ENCODE measurements around the gene OBSL1. TPM values are rescaled to one million over a fixed set of nuclear protein-coding genes. Genes with fewer than 3 reads are reported as not detected.

The OBSL1 gene
- total and polyA plus RNA-seq, 7 experiments from 2014 or later: 0.19 to 7.1 (median 4.0) TPM; not detected in 4

GRCh38 chr2:219527472-219527871 is 43.9 kb downstream of the OBSL1 start:
- Histone ChIP-seq H3K27me3 (ENCODE audit: control insufficient read depth in 2 of 2, insufficient read depth in 2 of 2, low read length in 2 of 2) (peaks cover 3 to 41% of the 10 kb centered on the region in 2 donors), H3K27ac (ENCODE audit: low read depth, low read length) (no peak overlapping the region), H3K4me3 (ENCODE audit: low read length) (no peak overlapping the region), H3K9me3 (ENCODE audit: control insufficient read depth in 2 of 3, low read length in 3 of 3) (no peaks in the 10 kb centered on the region), H3K4me1 (ENCODE audit: control insufficient read depth in 2 of 2, insufficient read depth in 2 of 2, low read length in 2 of 2) (peaks cover 0 to 12% of the 10 kb centered on the region in 2 donors), H3K36me3 (ENCODE audit: control insufficient read depth in 2 of 3, insufficient read depth in 3 of 3, low read length in 3 of 3) (no peaks in the 10 kb centered on the region)
- ChIA-PET CTCF (interaction anchor here (0.9 to 5.0 kb wide), 9 partner anchors 12 to 125 kb away, joined by 3 to 67 read pairs (median 3); partner anchors contain the start of gene GMPPA), POLR2A (interaction anchor here (0.7 kb wide), 2 partner anchors 32 to 731 kb away, joined by 3 read pairs; no protein-coding TSS in a partner anchor)
- H3K27me3 Mint-ChIP-seq: peaks cover 76 to 87% (median 77%) of the 10 kb centered on the region in 5 donors
- no peak overlapping the region for H3K4me3 Mint-ChIP-seq
- no peak overlapping the region for H3K27ac Mint-ChIP-seq
- H3K9me3 Mint-ChIP-seq: peaks cover 0 to 2% (median 0%) of the 10 kb centered on the region in 11 donors
- no peak for DNase-seq
- no peaks in the 10 kb centered on the region for H3K36me3 Mint-ChIP-seq
- intact Hi-C loops (cut with micrococcal nuclease): no loop called here
- ATAC-seq: no peak
- peaks cover 0 to 14% (median 7%) of the 10 kb centered on the region in 7 donors for H3K4me1 Mint-ChIP-seq

- Mint-ChIP-seq H3K4me3 (no peak overlapping the region), H3K9me3 (peaks cover 0 to 2% (median 0%) of the 10 kb centered on the region in 11 donors), H3K36me3 (no peaks in the 10 kb centered on the region), H3K27me3 (peaks cover 77 to 88% (median 79%) of the 10 kb centered on the region in 5 donors), H3K27ac (no peak overlapping the region), H3K4me1 (peaks cover 1 to 17% (median 10%) of the 10 kb centered on the region in 7 donors)
- CTCF ChIA-PET: interaction anchor here (0.6 to 4.8 kb wide), 6 partner anchors 13 to 91 kb away, joined by 3 to 60 read pairs (median 4); partner anchors contain the start of gene GMPPA
- ATAC-seq (no peak), DNase-seq (no peak)
- peaks cover 0 to 12% of the 10 kb centered on the region in 2 donors for H3K4me1 ChIP-seq (ENCODE audit: control insufficient read depth in 2 of 2, insufficient read depth in 2 of 2, low read length in 2 of 2)
- POLR2A ChIA-PET: interaction anchor here (0.7 kb wide), 1 partner anchor 32 kb away, joined by 3 read pairs; no protein-coding TSS in a partner anchor
- intact Hi-C loops (cut with micrococcal nuclease): no loop called here
- H3K36me3 ChIP-seq (ENCODE audit: control insufficient read depth in 2 of 3, insufficient read depth in 3 of 3, low read length in 3 of 3): no peaks in the 10 kb centered on the region
- no peaks in the 10 kb centered on the region for H3K9me3 ChIP-seq (ENCODE audit: control insufficient read depth in 2 of 3, low read length in 3 of 3)
- H3K27ac ChIP-seq (ENCODE audit: low read depth, low read length): no peak overlapping the region
- H3K4me3 ChIP-seq (ENCODE audit: low read length): no peak overlapping the region
- peaks cover 3 to 42% of the 10 kb centered on the region in 2 donors for H3K27me3 ChIP-seq (ENCODE audit: control insufficient read depth in 2 of 2, insufficient read depth in 2 of 2, low read length in 2 of 2)
Measured at GRCh38 chr2:219527076-219527394, 44.3 kb downstream of the OBSL1 start.

GRCh38 chr2:219526320-219527075 is 44.8 kb downstream of the OBSL1 start:
- H3K4me1 Mint-ChIP-seq: peaks cover 3 to 22% (median 15%) of the 10 kb centered on the region in 7 donors
- H3K36me3 ChIP-seq (ENCODE audit: control insufficient read depth in 2 of 3, insufficient read depth in 3 of 3, low read length in 3 of 3): no peaks in the 10 kb centered on the region
- ChIA-PET CTCF (interaction anchor here (0.6 to 4.8 kb wide), 5 partner anchors 13 to 92 kb away, joined by 4 to 60 read pairs (median 4); partner anchors contain the start of gene GMPPA), POLR2A (no interaction called here)
- H3K27me3 Mint-ChIP-seq: peaks cover 82 to 89% (median 84%) of the 10 kb centered on the region in 5 donors
- H3K4me3 ChIP-seq (ENCODE audit: low read length): no peak overlapping the region
- H3K36me3 Mint-ChIP-seq: no peaks in the 10 kb centered on the region
- H3K9me3 ChIP-seq (ENCODE audit: control insufficient read depth in 2 of 3, low read length in 3 of 3): no peaks in the 10 kb centered on the region
- no peak overlapping the region for H3K27ac ChIP-seq (ENCODE audit: low read depth, low read length)
- H3K27me3 ChIP-seq (ENCODE audit: control insufficient read depth in 2 of 2, insufficient read depth in 2 of 2, low read length in 2 of 2): peaks cover 3 to 47% of the 10 kb centered on the region in 2 donors
- ATAC-seq: no peak
- no peak for DNase-seq
- intact Hi-C loops (cut with micrococcal nuclease): no loop called here
- H3K27ac Mint-ChIP-seq: no peak overlapping the region
- no peak overlapping the region for H3K4me3 Mint-ChIP-seq
- H3K4me1 ChIP-seq (ENCODE audit: control insufficient read depth in 2 of 2, insufficient read depth in 2 of 2, low read length in 2 of 2): peaks cover 0 to 12% of the 10 kb centered on the region in 2 donors
- H3K9me3 Mint-ChIP-seq: peaks cover 0 to 2% (median 0%) of the 10 kb centered on the region in 11 donors

GRCh38 chr2:219525533-219526232 is 45.7 kb downstream of the OBSL1 start:
- ATAC-seq (no peak), DNase-seq (no peak)
- ChIA-PET POLR2A (no interaction called here), CTCF (interaction anchor here (0.9 to 1.9 kb wide), 2 partner anchors 14 to 30 kb away, joined by 4 to 5 read pairs; a partner anchor contains a TSS)
- Histone ChIP-seq H3K27me3 (ENCODE audit: control insufficient read depth in 2 of 2, insufficient read depth in 2 of 2, low read length in 2 of 2) (peaks cover 2 to 49% of the 10 kb centered on the region in 2 donors), H3K27ac (ENCODE audit: low read depth, low read length) (no peak overlapping the region), H3K36me3 (ENCODE audit: control insufficient read depth in 2 of 3, insufficient read depth in 3 of 3, low read length in 3 of 3) (no peaks in the 10 kb centered on the region), H3K4me1 (ENCODE audit: control insufficient read depth in 2 of 2, insufficient read depth in 2 of 2, low read length in 2 of 2) (peaks cover 0 to 12% of the 10 kb centered on the region in 2 donors), H3K9me3 (ENCODE audit: control insufficient read depth in 2 of 3, low read length in 3 of 3) (no peaks in the 10 kb centered on the region), H3K4me3 (ENCODE audit: low read length) (no peak overlapping the region)
- peaks cover 3 to 26% (median 18%) of the 10 kb centered on the region in 7 donors for H3K4me1 Mint-ChIP-seq
- peaks cover 83 to 89% (median 83%) of the 10 kb centered on the region in 5 donors for H3K27me3 Mint-ChIP-seq
- peaks cover 0 to 2% (median 0%) of the 10 kb centered on the region in 11 donors for H3K9me3 Mint-ChIP-seq
- no peaks in the 10 kb centered on the region for H3K36me3 Mint-ChIP-seq
- intact Hi-C loops (cut with micrococcal nuclease): no loop called here
- H3K4me3 Mint-ChIP-seq: peak overlapping the region in 1 of 10 donors; percentile 39
- H3K27ac Mint-ChIP-seq: no peak overlapping the region

- H3K4me1 Mint-ChIP-seq: peaks cover 3 to 23% (median 18%) of the 10 kb centered on the region in 7 donors
- intact Hi-C loops (cut with micrococcal nuclease): no loop called here
- Histone ChIP-seq H3K4me3 (ENCODE audit: low read length) (no peak overlapping the region), H3K27ac (ENCODE audit: low read depth, low read length) (no peak overlapping the region), H3K4me1 (ENCODE audit: control insufficient read depth in 2 of 2, insufficient read depth in 2 of 2, low read length in 2 of 2) (peaks cover 0 to 5% of the 10 kb centered on the region in 2 donors), H3K36me3 (ENCODE audit: control insufficient read depth in 2 of 3, insufficient read depth in 3 of 3, low read length in 3 of 3) (no peaks in the 10 kb centered on the region), H3K27me3 (ENCODE audit: control insufficient read depth in 2 of 2, insufficient read depth in 2 of 2, low read length in 2 of 2) (peaks cover 0 to 43% of the 10 kb centered on the region in 2 donors), H3K9me3 (ENCODE audit: control insufficient read depth in 2 of 3, low read length in 3 of 3) (no peaks in the 10 kb centered on the region)
- H3K9me3 Mint-ChIP-seq: peaks cover 0 to 2% (median 0%) of the 10 kb centered on the region in 11 donors
- H3K36me3 Mint-ChIP-seq: no peaks in the 10 kb centered on the region
- DNase-seq: no peak
- H3K27ac Mint-ChIP-seq: no peak overlapping the region
- no peak for ATAC-seq
- CTCF ChIA-PET: no interaction called here
- POLR2A ChIA-PET: no interaction called here
- H3K4me3 Mint-ChIP-seq: no peak overlapping the region
- peaks cover 81 to 86% (median 83%) of the 10 kb centered on the region in 5 donors for H3K27me3 Mint-ChIP-seq
Measured at GRCh38 chr2:219524817-219525216, 46.5 kb downstream of the OBSL1 start.

GRCh38 chr2:219523031-219523671 is 48.2 kb downstream of the OBSL1 start:
- peaks cover 3 to 23% (median 18%) of the 10 kb centered on the region in 7 donors for H3K4me1 Mint-ChIP-seq
- H3K27me3 ChIP-seq (ENCODE audit: control insufficient read depth in 2 of 2, insufficient read depth in 2 of 2, low read length in 2 of 2): peaks cover 0 to 33% of the 10 kb centered on the region in 2 donors
- intact Hi-C loops (cut with micrococcal nuclease): no loop called here
- peaks cover 71 to 85% (median 78%) of the 10 kb centered on the region in 5 donors for H3K27me3 Mint-ChIP-seq
- H3K27ac ChIP-seq (ENCODE audit: low read depth, low read length): no peak overlapping the region
- peaks cover 0 to 2% (median 0%) of the 10 kb centered on the region in 11 donors for H3K9me3 Mint-ChIP-seq
- H3K4me3 ChIP-seq (ENCODE audit: low read length): no peak overlapping the region
- H3K4me3 Mint-ChIP-seq: peak overlapping the region in 8 of 10 donors; percentile 8 to 78 (median 62)
- H3K9me3 ChIP-seq (ENCODE audit: control insufficient read depth in 2 of 3, low read length in 3 of 3): no peaks in the 10 kb centered on the region
- DNase-seq (no peak), ATAC-seq (no peak)
- no peaks in the 10 kb centered on the region for H3K36me3 Mint-ChIP-seq
- H3K4me1 ChIP-seq (ENCODE audit: control insufficient read depth in 2 of 2, insufficient read depth in 2 of 2, low read length in 2 of 2): peaks cover 0 to 5% of the 10 kb centered on the region in 2 donors
- ChIA-PET POLR2A (no interaction called here), CTCF (no interaction called here)
- H3K27ac Mint-ChIP-seq: no peak overlapping the region
- H3K36me3 ChIP-seq (ENCODE audit: control insufficient read depth in 2 of 3, insufficient read depth in 3 of 3, low read length in 3 of 3): no peaks in the 10 kb centered on the region

Data from naive thymus-derived CD4-positive, alpha-beta T cell (primary cell).